GM18499 (cell line): ENCODE results near the gene MMP20.

Experiments
- ATAC-seq: cut with Tn5 transposase; IDR thresholded peaks from one replicate; pipeline ENCODE4 v1.9.1; 2021; ENCODE audit warnings: moderate number of reproducible peaks; ENCODE audit not compliant: insufficient read depth, unreplicated experiment

MMP20 gene

DNA sequence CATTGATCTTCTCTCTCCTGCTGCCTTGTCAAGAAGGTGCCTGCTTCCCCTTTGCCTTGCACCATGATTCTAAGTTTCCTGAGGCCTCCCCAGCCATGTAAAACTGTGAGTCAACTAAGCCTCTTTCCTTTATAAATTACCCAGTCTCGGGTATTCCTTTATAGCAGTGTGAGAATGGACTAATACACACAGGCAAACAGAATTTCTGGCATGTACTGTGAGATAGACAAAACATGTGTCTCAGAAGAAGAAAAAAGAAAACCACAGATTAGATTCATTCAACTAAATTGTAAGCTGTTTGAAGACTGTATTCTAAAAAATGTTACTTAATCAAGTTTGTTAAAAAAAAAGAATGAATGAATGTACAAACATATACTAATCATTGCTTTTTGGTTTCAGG is 1.5 kb upstream of the MMP20 start:
- ATAC-seq: no peak

DNA sequence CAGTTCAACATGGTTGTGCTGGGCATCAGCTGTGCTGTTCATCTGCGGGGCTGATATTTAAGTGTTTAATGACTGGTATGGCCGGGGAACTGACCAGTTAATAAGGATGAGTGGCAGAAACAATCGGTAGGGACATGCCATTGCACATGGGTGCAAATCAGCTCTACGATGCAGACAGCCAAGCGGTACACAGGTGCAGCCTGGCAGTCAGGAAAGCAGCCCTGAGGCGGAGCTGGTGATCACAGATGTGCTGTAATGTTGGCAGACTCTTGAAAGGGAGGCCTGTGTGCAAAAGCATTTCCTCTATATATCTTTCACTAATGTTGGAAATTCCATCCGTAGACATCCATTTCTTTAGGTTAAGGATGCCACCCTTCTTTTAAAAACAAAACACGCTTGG is 1.1 kb downstream of the MMP20 start:
- ATAC-seq: no peak

DNA sequence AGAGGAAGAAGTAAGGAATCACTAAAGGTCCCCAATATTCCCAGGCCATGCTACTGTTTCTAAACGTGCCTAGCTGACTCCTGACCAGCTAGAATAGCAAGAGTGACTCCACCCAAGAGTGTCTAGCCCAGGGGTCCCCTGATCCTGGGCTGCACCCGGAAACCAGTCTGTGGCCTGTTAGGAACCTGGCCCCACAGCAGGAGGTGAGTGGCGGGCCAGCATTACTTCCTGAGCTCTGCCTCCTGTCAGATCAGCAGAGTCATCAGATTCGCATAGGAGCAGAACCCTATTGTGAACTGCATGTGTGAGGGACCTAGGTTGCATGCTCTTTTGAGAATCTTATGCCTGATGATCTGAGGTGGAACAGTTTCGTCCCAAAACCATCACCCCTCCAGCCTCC is 2.0 kb downstream of the MMP20 start:
- no peak for ATAC-seq

DNA sequence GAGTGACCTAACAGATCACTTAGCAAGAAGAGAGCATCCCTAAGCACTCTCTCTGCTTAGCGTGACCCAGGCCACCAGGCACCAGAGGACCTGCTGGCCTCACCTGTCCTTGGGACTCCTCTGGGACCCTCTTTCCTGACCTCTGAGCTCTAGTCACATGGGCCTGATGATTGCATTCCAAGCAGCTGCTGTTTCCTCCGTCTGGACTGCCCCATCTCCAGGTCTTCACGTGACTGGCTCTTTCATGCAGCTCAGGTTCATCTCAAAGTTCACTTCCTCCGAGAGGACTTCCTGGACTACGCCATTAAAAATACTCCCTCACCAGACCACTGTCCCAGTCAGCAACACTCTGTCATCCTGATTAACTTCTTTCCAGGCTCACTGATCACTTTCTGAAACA is 2.9 kb downstream of the MMP20 start:
- ATAC-seq: no peak

DNA sequence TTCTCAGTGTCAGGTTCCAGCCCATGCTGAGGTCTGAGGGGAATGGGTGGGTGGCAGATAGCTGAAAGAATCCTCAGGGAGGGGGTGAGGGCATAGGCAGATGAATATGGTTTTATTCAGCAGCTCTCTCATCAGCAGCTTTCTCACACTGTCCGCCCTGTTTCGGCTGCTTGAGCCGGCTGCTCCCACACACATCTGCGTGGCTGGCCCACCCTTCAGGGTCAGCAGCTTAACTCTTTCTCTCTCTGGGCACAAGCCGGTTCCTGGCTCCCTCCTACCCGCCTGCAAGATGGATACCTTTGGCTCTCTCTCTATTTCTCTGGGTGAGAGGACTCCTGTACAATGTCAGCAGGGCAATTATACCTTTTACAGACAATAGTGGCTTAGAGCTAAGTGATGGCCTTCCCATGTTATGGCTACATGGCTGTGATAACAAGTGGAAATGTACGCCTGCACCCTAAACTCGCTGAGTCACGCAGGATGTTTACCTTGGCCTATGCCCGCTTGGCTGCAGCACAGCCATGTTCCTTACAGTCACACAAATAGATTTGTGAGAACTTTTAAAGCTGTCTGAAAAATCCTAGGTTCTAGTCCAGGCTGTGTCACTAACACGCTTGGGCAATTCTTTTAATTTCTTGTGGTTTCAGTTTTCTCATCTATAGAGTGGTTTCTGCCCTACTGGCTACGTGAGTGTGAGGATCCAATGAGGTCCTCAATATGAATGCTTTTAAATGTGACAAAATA is 4.1 kb downstream of the MMP20 start:
- peak; percentile 85 for ATAC-seq

DNA sequence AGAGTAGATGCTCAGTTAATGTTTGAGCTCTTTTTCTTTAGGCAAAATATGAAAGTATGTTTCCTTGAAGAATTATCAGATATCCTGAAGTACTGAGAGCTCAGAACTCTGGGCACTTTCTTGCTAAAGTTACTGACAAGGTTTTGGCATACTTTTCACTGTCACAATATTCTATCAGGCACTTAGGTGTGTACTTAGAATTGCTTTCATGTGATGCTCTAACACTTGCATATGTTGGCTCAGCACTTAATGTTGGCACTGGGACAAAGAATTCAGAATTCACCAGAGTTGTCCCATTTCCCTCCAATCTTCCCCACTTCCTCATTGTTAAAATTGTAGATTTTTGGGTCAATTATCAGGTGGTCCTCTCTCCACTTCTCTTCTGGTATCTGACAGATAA is 5.0 kb downstream of the MMP20 start:
- no peak for ATAC-seq

DNA sequence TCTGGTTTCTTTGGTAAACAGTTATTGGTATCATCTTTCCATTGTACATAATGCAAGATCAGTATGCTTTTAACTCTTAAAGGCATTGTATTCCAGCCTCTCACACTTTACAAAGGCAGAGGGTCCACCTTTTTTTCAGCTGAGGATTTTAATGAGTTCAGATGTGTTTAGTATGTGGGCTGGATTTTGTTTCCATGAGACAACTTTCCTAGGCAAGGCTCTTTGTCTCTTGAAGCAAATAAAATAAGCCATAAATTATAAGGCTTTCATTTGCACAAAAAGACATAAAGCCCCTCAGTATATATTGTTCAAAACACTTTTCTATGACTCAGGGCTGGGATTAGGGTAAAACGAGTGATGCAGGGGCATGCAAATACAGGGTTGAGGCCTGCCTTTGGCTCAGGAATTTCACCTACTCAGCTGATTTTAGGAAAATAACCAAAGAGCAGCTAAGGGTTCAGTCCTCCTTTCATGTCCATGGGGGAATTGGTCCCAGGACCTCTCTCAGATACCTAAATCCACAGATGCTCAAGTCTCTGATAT is 7.6 kb downstream of the MMP20 start:
- ATAC-seq: no peak

DNA sequence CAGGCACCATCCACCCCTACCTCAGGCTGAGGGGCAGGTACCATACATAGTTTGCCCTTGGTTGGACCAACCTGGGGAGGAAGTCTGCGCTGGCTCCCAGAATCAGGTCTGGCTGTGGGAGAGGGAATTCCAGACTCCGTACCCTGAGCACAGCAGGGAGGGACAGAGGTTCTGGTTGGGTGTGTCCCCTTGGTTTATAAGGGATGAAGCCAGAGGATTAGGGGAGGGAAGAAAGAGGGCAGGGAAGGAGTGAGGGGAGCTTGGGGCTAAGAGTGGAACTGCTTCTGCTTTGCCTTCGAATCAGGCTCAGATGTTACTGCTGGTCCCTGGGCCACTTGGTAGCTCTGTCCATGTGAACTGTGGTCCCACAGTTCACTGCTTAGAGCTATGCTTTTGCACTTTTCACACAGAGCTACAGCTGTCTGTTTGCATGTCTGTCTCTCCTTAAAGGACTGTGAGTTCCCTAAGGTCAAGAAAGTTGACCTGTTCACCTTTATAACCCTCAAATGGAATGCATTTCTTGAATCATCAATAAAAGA is 9.2 kb downstream of the MMP20 start:
- no peak for ATAC-seq

DNA sequence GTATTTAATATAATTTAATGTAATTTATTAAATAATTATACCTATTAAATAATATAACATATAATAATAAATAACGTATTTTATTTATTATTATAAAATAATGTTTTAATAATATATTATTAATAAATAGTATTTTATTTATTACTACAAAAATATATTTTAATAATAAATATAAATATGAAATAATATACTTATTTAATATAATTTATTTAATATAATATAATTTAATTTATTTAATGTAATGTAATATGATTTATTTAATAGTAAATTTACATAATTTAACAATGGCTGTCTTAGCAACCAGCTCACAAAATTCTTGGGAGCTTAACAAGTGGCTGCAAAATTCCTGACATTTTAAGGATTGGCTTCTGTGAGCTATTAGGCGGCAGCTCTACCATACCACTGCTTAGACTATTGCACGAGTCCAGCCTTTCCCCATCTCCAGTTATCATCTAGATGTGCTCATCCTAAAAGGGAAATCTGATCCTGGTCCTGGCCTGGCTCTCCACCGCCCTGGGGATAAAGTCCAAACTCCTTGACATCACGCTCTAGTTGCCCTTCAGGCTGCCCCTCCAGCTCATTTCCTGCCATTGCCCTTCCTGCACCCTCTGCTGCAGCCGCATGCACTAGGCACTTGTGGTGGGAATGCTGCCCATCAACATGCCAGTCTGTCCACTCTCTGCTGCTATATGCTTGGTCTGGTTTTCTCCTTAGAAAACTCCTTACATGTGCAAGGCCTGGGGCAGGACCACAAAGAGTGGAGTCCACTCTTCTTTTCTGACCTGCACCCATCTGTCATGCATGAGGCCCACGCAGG is 9.8 kb downstream of the MMP20 start:
- ATAC-seq: no peak

DNA sequence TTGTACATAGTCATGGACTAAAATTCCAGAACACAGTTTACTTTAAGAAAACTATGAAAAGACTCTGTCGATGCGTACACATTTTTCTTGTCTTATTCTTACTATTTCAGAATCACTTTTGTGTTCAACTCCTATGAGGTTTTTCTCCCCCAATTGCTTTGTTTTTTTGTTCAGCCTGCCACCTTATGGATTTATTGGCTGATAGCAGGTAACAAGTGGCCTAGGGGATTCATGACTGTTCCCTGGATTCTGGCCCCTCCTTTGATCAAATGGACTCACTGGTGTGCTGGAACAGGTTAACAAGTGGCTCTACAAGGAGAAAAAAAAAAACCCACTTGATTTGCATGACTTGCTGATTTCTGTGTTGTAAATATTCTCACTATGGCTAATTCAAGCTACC is 10.6 kb downstream of the MMP20 start:
- ATAC-seq: no peak

DNA sequence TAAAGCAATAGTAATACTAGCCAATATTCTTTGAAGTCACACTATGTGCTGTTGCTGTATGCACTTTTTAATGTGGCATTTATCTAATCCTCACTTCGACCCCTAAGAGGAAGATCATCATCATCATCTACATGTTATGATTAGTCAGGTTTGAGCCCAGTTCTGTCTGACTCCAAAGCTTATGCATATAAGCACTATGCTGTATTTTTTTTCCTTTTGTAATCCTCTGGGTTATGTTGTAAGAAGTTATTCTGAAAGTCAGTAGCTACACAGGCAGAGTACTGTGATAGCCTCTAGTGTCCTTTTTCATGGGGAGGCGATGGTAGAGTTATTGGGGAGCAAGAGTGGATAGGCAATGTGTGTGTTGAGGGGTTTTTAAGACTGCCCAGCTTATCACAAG is 11.1 kb downstream of the MMP20 start:
- ATAC-seq: no peak

DNA sequence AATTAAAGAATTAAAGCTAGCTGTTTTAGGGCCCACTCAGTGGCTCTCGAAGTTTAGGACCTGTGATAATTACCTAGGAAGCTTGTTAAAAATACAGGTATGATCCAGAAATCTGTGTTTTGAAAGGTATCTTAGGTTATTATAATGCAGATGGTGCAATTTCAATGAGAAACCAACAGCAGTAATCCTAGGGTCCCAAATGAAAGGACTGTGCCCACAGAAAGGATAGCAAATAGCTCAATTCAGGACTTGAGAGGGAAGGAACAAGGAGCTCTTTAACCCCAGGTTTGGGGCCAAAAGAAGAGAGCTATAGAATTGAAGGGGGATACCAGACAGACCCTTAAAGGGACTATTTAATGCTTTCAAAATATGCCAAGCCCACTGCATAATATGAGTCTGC is 11.7 kb downstream of the MMP20 start:
- ATAC-seq: no peak

DNA sequence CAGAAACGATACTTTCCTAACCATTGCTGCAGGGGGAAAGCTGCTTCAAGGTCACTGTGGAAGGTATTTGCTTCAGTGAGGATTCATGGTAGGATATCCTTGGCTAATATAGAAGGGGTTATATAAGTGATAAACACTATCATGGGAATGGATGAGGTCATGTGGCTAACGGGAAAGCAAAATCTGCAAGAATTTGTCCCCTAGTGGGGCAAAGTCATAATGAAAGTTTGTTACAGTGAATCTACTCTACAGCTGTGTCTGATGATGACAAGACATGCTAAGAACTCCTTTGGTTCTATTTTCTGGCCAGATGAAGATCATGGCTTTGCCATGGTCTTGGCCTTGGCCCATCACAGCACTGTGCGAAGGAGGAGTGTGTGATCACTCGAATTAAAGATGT is 13.8 kb downstream of the MMP20 start:
- peak; percentile 40 for ATAC-seq

DNA sequence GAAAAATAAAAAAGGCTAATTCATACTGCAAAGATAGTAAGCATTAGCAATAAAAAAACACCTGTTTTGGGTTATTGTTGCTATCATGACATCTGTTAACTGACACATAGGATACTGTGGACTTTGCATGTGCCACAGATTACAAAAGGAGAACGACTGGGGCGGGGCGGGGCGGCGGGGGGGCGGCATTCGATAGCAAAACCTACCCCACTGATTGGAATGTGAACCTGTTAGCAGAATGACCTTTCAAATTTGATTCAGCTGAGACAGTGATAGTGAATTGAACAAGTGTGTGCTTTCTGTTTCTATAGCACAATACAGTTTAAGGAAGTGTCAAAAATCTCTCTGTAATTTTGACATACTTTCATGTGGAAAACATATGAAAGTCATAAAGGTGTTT is 14.9 kb downstream of the MMP20 start:
- peak; percentile 32 for ATAC-seq

DNA sequence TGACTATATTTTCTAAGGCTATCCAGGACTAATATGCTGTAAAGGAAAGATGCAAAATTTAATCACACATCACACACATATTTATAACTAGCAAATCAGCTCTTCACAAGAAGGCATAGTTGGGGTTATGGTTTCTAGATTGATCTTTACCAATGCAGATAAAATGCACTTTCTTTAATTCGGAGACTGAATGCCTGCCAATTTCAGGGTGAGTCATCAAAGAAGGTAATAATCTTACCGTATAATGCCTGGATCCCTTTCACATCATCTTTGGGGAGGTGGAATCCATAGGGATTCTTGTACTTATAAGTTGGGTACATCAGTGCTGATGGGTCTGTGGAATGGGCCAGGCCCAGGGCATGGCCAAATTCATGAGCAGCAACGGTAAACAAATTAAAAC is 16.4 kb downstream of the MMP20 start:
- no peak for ATAC-seq

DNA sequence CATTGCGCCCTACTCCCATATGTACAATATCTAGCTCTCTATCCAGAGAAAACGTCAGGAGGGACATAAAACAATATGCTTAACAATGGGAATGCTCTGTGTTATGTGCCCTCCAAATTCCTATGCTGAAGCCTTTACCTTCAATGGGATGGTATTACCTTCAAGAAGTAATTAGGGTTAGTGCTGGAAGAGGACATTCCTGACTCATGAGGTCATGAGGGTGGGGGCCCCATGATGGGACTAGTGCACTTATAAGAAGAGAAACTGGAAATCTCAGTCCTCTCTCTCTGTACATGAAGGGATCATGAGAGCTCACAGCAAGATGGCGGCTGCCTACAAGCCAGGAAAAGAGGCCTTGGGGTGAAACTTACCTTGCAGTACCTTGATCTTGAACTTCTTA is 20.3 kb downstream of the MMP20 start:
- no peak for ATAC-seq

DNA sequence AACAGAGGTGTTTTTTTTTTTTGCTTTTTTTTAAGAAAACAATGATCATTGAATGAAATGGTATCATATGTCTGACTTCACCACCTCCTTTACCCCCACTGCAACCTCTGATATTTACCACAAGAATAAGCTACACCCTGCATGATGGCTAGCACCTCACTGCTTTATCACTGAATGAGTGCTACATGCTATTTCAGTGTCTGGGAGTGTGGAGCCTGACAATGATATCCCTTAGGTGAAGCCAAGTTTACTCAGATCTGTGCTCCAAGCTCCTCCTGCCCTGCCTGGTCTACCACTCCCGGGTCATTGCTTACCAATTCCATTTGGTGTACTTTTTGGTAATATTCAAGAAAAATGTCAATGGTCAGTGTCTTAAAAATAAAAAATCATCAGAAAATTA is 21.1 kb downstream of the MMP20 start:
- no peak for ATAC-seq

DNA sequence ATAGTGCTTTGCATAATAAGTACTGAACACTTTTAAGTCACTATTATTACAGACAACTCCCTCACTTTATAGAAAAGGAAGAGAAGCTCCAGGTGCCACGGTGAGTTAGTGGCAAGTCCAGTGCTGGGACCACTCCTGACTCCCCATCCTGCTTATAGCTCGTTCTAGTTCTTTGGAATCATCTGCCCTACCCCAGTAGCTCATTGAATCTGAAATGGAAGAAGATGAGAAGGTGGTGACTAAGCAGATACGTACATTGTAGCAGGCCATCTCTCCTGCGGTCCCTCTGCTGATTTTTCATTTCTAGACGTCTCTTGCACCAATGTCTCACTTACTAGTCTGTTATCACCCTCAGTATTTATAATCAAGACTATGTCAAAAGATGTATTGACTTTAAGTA is 21.6 kb downstream of the MMP20 start:
- ATAC-seq: no peak

DNA sequence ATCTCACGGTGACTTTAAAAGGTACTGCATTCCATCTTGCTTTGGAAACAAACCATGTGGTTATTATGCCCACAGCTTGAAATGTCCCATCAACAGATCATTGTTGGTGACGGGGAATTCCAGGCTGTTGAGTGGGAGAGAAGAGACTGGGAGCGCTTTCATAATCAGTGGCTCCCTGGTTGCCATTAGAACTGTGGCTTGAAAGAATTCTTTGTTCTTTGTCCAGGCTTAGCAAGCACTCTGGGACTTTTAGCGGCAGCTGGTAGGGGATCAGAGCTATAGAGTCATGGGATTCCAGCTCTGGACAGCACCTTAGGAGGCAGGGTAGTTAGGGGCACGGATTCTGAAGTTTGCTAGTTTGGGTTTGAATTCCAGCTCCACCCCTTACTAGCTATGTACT is 22.0 kb downstream of the MMP20 start:
- ATAC-seq: no peak

DNA sequence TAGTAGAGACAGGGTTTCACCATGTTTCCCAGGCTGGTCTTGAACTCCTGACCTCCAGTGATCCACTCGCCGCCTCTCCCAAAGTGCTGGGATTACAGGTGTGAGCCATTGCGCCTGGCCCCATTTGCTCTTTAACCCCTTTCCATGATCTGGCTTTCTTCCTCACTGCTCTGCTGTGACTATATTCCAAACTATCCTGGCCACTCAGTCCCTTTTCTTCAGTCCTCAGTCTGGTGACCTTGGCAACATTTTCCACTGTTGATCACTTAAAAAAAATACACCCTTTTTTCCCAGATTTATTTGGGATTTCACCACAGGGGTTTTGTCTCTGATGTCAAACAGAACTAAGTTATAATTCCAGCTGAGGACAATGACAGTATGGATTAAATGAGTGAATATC is 24.5 kb downstream of the MMP20 start:
- ATAC-seq: no peak

DNA sequence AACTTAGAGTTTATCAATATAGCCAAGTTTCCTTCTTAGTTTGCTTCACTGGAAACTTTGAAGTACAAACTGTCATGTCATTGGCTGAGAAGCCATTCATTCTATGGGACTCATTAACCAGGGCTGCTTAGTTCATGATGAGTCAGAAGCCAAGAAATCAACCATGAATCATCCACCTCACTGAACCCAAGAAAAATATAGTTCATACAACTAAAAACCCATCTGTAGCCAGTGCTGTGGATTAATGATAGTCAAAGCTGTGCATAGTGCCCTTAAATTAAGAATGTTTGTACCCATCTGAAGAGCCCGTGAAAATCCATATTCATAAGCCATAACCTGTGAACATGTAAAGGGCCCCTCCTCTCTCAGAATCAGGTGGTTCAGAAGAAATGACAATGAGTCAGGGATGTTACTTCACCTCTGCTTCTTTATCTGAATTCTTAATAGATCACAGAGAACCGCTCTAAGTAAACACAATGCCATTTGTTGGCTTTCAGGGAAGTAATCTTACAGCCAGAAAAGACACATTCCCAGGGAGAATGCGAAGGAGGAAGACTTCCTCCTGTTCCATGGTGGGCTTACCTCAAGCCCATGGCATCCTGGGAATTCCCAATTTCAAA is 25.4 kb downstream of the MMP20 start:
- ATAC-seq: peak; percentile 72
